Spleen (tissue), 7 donors: Measurements from ENCODE around the gene MAP3K10.

Experiments
- POLR2A ChIP-seq, 3 donors: fragments of 450-650 bp; IDR thresholded peaks; one replicate each; pipeline ENCODE4 v1.5.1; 2017; ENCODE audit warnings: antibody characterized with exemption in 3 of 3, mild to moderate bottlenecking in 1 of 3
- POLR2AphosphoS5 ChIP-seq, 3 donors: sonication (generic); formaldehyde crosslinking; IDR thresholded peaks; one replicate each; pipeline ENCODE4 v1.5.1; 2017; ENCODE audit warnings: antibody characterized with exemption in 3 of 3
- TF ChIP-seq, protein P1 (sequence below), 11 experiments: fragments of 200-600 bp in 7 of 11; fragments of 450-650 bp in 4 of 11; sonication (generic) in 4 of 11; IDR thresholded peaks in 8 of 11; conservative IDR thresholded peaks in 3 of 11; 1 replicate in 7 of 11; 2 replicates in 4 of 11; pipeline versions ENCODE4 v1.4.0 to v1.8.0; 2016 to 2021; ENCODE audit warnings: antibody characterized with exemption in 11 of 11, inconsistent platforms in 4 of 11, mild to moderate bottlenecking in 1 of 11
- donor health status: DM: no; HTN: no; CAD: no; lungs with moderate emphysema.
- donor health status: DM: no; HTN: no; CAD: no.
- donor health status: DM: no; HTN: no; CAD: no.

- TF ChIP-seq, protein P1, sequence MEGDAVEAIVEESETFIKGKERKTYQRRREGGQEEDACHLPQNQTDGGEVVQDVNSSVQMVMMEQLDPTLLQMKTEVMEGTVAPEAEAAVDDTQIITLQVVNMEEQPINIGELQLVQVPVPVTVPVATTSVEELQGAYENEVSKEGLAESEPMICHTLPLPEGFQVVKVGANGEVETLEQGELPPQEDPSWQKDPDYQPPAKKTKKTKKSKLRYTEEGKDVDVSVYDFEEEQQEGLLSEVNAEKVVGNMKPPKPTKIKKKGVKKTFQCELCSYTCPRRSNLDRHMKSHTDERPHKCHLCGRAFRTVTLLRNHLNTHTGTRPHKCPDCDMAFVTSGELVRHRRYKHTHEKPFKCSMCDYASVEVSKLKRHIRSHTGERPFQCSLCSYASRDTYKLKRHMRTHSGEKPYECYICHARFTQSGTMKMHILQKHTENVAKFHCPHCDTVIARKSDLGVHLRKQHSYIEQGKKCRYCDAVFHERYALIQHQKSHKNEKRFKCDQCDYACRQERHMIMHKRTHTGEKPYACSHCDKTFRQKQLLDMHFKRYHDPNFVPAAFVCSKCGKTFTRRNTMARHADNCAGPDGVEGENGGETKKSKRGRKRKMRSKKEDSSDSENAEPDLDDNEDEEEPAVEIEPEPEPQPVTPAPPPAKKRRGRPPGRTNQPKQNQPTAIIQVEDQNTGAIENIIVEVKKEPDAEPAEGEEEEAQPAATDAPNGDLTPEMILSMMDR (IDR thresholded peaks at IDR 0.05 in 8 of 11, conservative IDR thresholded peaks at IDR 0.05 in 3 of 11): peak; percentile 70 to 97 (median 86)
- no peak for TF ChIP-seq POLR2A (IDR thresholded peaks at IDR 0.05)
- no peak for TF ChIP-seq POLR2AphosphoS5 (IDR thresholded peaks at IDR 0.05)
Observed at GRCh38 chr19:40221858-40222619, 30.8 kb downstream of the MAP3K10 start.
